MM.1S (cell line): ENCODE data around the gene TPRN.
"Not testable (repeated sequence)": the region's sequence is repeated elsewhere in the genome, so short reads cannot be mapped to it uniquely, and the experiment has no call there.

Source experiments
- DNase-seq: peaks from one replicate; pipeline ENCODE4 v3.0.0-alpha.2; 2015
- H2AFZ ChIP-seq: fragments of 300-600 bp; sonication (generic); 2 replicates; pipeline ENCODE4 v1.6.0; 2016; ENCODE audit warnings: antibody characterized with exemption, low read length
- H3F3A ChIP-seq: fragments of 300-600 bp; sonication (generic); 2 replicates; pipeline ENCODE4 v1.6.1; 2016; ENCODE audit warnings: mild to moderate bottlenecking, antibody characterized with exemption, low read length, moderate library complexity, mixed read lengths; ENCODE audit not compliant: insufficient read depth
- H3K27ac ChIP-seq: fragments of 300-600 bp; sonication (generic); 2 replicates; pipeline ENCODE4 v1.5.1; 2016; ENCODE audit warnings: mild to moderate bottlenecking, low read length
- H3K27me3 ChIP-seq: fragments of 300-600 bp; sonication (generic); replicated peaks from 2 replicates; pipeline ENCODE4 v1.6.0; 2016; ENCODE audit warnings: low read length; ENCODE audit not compliant: insufficient read depth
- H3K36me3 ChIP-seq: fragments of 300-600 bp; sonication (generic); replicated peaks from 2 replicates; pipeline ENCODE4 v1.6.1; 2016; ENCODE audit warnings: mild to moderate bottlenecking, low read length, mixed read lengths; ENCODE audit not compliant: insufficient read depth
- H3K4me1 ChIP-seq: fragments of 300-600 bp; sonication (generic); 2 replicates; pipeline ENCODE4 v1.6.1; 2016; ENCODE audit warnings: low read length, mixed read lengths
- H3K4me2 ChIP-seq: fragments of 300-600 bp; sonication (generic); 2 replicates; pipeline ENCODE4 v1.6.0; 2016; ENCODE audit warnings: low read depth, low read length
- H3K4me3 ChIP-seq: fragments of 300-600 bp; sonication (generic); 2 replicates; pipeline ENCODE4 v1.5.1; 2016; ENCODE audit warnings: low read length, mixed read lengths
- H3K79me2 ChIP-seq: fragments of 300-600 bp; sonication (generic); 2 replicates; pipeline ENCODE4 v1.6.1; 2016; ENCODE audit warnings: mixed run types, low read length, mixed read lengths
- H3K9ac ChIP-seq: fragments of 300-600 bp; sonication (generic); 2 replicates; pipeline ENCODE4 v1.6.1; 2016; ENCODE audit warnings: low read length, mixed read lengths
- H3K9me2 ChIP-seq: fragments of 300-600 bp; sonication (generic); replicated peaks from 2 replicates; pipeline ENCODE4 v1.6.1; 2016; ENCODE audit warnings: mild to moderate bottlenecking, low read length, mixed read lengths; ENCODE audit not compliant: insufficient read depth
- H3K9me3 ChIP-seq: fragments of 300-600 bp; sonication (generic); replicated peaks from 2 replicates; pipeline ENCODE4 v1.6.1; 2016; ENCODE audit warnings: mild to moderate bottlenecking, low read length, mixed read lengths; ENCODE audit not compliant: insufficient read depth
- H4K20me1 ChIP-seq: fragments of 300-600 bp; sonication (generic); 2 replicates; pipeline ENCODE4 v1.6.1; 2016; ENCODE audit warnings: mild to moderate bottlenecking, low read length, moderate library complexity, mixed read lengths; ENCODE audit not compliant: insufficient read depth
- EZH2 ChIP-seq: fragments of 300-600 bp; sonication (generic); optimal IDR thresholded peaks from 2 replicates; pipeline ENCODE3; 2017; ENCODE audit warnings: low read depth, mild to moderate bottlenecking, antibody characterized with exemption, low read length, mixed read lengths
- EZH2phosphoT487 ChIP-seq: fragments of 300-600 bp; sonication (generic); IDR thresholded peaks from 2 replicates; pipeline ENCODE4 v1.6.1; 2018; ENCODE audit warnings: antibody characterized with exemption, low read length
- TF ChIP-seq, protein P1 (sequence below): fragments of 300-600 bp; sonication (generic); IDR thresholded peaks from 2 replicates; pipeline ENCODE4 v1.5.1; 2016; ENCODE audit warnings: antibody characterized with exemption, low read length, mixed read lengths

The TPRN gene

DNA sequence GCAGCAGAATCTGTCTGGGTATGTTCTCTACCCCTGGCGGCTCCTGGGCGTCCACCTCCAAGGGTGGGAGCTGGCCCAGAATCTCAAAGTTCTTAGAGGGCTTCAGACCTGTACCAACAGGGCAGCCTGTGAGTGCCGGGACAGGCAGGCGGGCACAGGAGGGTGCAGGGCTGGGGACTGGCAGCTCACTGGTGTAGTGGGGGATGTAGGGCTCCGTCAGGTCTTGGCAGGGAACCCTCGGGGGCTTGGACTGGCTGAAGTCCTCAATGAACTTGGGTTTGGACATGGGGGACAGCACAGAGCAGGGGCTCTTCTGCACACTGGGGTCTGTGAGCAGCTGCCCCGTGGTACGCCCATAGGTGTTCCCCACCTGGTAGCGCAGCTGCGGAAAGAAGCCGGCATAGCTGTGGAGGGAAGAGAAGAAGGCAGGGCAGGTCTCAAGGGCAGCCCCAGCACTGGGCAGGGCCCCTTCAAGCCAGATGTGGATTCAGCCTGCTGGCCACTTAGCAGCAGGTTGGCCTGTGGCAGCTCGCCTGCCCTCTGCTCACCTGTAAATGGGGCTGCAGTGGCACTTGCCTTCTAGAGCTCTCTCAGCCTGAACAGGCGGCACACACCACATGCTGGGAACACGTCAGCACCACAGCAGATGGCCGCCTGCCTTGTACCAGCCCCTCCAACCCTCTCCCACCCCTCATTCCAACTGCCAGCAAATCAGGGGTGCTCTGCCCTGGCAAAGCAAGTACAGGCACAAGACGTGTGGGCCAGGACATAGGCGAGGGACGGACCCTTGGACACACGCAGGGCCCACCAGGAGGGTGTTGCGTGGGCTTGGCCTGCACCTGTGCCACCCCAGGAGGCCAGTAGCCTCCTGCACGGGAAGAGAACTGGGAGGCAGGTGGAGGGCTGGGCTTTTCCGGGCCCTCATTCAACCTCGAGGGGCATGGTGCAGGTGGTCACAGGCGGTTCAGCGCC lies 45.2 kb upstream of the TPRN start:
- Histone ChIP-seq H3K4me2 (no peak overlapping the region), H3K4me1 (peaks cover 10% of the 10 kb centered on the region; the same call in 1 of the 2 replicates)

DNA sequence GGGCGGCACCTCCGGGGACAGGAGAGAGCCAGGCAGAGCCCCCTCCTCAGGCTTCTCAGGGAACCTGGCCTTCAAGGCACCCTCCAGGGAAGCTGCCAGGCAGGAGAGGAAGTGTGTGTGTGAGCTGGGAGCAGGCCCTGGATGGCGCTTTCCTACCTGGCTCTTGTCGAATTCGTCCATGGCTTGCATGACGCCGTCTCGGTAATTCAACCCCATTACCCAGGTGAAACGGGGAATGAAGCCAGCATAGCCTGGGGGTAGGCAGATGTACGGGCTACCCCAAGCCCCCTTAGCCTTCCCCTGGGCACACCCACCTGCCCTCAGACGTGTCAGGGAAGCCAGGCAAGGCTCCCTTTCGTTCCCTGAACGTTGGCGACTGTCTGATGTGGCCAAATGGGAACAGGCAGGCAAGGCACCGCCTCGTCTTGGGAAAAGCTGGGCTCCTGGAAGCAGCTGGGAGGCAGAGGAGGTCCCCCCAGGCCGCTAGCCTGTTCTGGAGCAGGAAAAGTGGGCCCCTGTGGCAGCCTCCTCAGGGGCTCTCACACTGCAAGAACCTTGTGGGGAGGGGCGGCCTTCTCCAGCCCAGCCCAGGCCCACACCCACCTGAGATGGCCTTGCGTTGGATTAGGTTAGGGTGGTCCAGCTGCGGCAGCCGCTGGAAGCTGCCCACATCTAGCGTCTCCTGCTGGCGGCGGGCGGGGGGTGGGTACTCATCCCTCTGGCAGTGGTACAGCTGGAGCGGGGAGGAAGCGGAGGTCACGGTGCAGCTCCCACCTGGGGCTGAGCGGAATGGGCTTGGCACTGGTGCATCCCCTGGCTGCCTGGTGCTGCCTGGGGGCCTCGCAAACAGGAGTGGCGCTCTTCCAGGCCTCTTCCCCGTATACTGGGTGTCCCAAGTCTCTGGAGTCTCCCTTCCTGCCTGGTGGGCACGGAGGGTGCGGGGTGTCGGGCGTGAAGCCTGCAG lies 44.2 kb upstream of the TPRN start:
- Histone ChIP-seq H2AFZ (no peak overlapping the region), H3K4me1 (peaks cover 10% of the 10 kb centered on the region; the same call in 1 of the 2 replicates), H3K79me2 (peaks cover 19% of the 10 kb centered on the region), H3K9me3 (no peaks in the 10 kb centered on the region), H3K4me3 (no peak overlapping the region), H3K4me2 (no peak overlapping the region), H4K20me1 (peaks cover 16% of the 10 kb centered on the region), H3K9ac (no peak overlapping the region), H3K9me2 (no peaks in the 10 kb centered on the region), H3K27me3 (no peaks in the 10 kb centered on the region), H3K36me3 (no peaks in the 10 kb centered on the region; the same call in 1 of the 2 replicates), H3F3A (peaks cover 27% of the 10 kb centered on the region; the same call in 1 of the 2 replicates), H3K27ac (no peak overlapping the region)
- no peak for DNase-seq
- TF ChIP-seq, protein P1, sequence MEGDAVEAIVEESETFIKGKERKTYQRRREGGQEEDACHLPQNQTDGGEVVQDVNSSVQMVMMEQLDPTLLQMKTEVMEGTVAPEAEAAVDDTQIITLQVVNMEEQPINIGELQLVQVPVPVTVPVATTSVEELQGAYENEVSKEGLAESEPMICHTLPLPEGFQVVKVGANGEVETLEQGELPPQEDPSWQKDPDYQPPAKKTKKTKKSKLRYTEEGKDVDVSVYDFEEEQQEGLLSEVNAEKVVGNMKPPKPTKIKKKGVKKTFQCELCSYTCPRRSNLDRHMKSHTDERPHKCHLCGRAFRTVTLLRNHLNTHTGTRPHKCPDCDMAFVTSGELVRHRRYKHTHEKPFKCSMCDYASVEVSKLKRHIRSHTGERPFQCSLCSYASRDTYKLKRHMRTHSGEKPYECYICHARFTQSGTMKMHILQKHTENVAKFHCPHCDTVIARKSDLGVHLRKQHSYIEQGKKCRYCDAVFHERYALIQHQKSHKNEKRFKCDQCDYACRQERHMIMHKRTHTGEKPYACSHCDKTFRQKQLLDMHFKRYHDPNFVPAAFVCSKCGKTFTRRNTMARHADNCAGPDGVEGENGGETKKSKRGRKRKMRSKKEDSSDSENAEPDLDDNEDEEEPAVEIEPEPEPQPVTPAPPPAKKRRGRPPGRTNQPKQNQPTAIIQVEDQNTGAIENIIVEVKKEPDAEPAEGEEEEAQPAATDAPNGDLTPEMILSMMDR = no peak

More for the DNA sequence above, 45.2 kb upstream of the TPRN start:
- Histone ChIP-seq H3K9me3 (no peaks in the 10 kb centered on the region), H3K9ac (no peak overlapping the region), H3K27me3 (no peaks in the 10 kb centered on the region), H3K4me3 (no peak overlapping the region), H3K36me3 (no peaks in the 10 kb centered on the region; the same call in 1 of the 2 replicates), H3K9me2 (no peaks in the 10 kb centered on the region), H3F3A (peaks cover 19% of the 10 kb centered on the region; the same call in 1 of the 2 replicates), H2AFZ (no peak overlapping the region), H3K79me2 (peaks cover 17% of the 10 kb centered on the region), H3K27ac (no peak overlapping the region), H4K20me1 (peaks cover 16% of the 10 kb centered on the region)
- no peak for DNase-seq
- TF ChIP-seq EZH2phosphoT487 (no peak), EZH2 (no peak)
- TF ChIP-seq, protein P1 = no peak

DNA sequence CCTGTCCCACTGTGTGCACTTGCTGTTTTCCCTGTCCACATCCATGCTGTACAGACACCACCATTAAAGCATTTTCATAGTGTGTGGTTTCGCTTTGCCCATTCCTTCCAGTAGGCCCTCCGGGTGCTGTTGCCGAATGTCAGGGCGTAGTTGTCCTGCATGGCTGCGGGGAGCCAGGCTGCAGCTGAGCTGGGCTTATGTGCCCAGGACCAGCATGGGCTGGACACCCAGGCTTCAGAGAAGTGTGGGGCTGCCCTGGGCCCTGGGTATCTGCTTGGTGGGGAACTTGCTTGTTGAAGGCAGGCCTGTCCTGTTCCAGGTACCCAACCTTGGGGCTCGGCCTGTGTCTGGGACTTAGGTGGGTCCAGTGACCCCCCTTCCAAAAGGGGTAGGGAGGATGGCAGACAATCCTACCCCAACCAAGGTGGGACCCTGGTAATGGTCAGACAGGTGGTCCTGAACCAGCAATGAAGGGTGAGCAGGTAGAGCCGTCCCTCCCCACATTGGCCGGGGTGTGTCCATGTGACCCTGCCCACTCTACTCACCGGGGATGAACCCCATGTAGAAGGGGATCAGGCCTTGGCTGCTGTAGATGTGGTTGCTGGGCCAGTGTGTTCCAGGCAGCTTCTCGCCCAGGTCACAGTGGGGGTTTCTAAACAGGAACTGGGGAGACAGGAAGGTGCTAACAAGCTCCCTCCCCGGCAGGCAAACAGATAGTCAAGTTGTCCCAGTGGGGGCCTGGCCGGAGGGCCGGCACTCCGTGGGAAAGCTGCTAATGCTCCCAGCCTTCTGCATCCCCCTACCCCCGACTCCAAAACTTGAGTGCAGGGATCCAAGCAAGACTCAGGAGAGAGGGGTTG lies 43.3 kb upstream of the TPRN start:
- Histone ChIP-seq H3K4me3 (no peak overlapping the region), H3K4me1 (peaks cover 10% of the 10 kb centered on the region; the same call in 1 of the 2 replicates), H3K27ac (no peak overlapping the region), H2AFZ (no peak overlapping the region), H3F3A (peaks cover 28% of the 10 kb centered on the region; the same call in 1 of the 2 replicates), H3K9ac (no peak overlapping the region), H3K9me2 (no peaks in the 10 kb centered on the region), H3K27me3 (no peaks in the 10 kb centered on the region), H4K20me1 (peaks cover 16% of the 10 kb centered on the region), H3K36me3 (no peaks in the 10 kb centered on the region; the same call in 1 of the 2 replicates), H3K79me2 (peaks cover 27% of the 10 kb centered on the region), H3K4me2 (no peak overlapping the region), H3K9me3 (no peaks in the 10 kb centered on the region)
- TF ChIP-seq EZH2phosphoT487 (no peak), EZH2 (no peak)
- DNase-seq = no peak

DNA sequence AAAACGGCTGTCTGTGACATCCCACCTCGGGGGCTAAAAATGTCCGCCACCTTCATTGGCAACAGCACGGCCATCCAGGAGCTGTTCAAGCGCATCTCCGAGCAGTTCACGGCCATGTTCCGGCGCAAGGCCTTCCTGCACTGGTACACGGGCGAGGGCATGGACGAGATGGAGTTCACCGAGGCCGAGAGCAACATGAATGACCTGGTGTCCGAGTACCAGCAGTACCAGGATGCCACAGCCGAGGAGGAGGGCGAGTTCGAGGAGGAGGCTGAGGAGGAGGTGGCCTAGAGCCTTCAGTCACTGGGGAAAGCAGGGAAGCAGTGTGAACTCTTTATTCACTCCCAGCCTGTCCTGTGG lies 42.7 kb upstream of the TPRN start:
- not testable (repeated sequence) for DNase-seq, H3K36me3 ChIP-seq, H2AFZ ChIP-seq, H3K4me2 ChIP-seq, H3K27ac ChIP-seq, H3K9ac ChIP-seq, H3K9me3 ChIP-seq, H3K4me3 ChIP-seq, H3K9me2 ChIP-seq, H3K27me3 ChIP-seq, H3K4me1 ChIP-seq
- H4K20me1 ChIP-seq = peaks cover 16% of the 10 kb centered on the region
- H3F3A ChIP-seq = peaks cover 28% of the 10 kb centered on the region; the same call in 1 of the 2 replicates
- peaks cover 31% of the 10 kb centered on the region for H3K79me2 ChIP-seq
